ENCODE results near the gene CACNG7. TPM values are rescaled to one million over a fixed set of nuclear protein-coding genes. Genes with fewer than 3 reads are reported as not detected.
"Not testable (repeated sequence)": the region's sequence is repeated elsewhere in the genome, so short reads cannot be mapped to it uniquely, and the experiment has no call there.

Gene CACNG7
- total and polyA plus RNA-seq, 4 donors: not detected

- H3K36me3 ChIP-seq (ENCODE audit: control insufficient read depth in 4 of 4, insufficient read depth in 3 of 4, low read depth in 1 of 4, low read length in 3 of 4): peaks cover 2 to 9% (median 4%) of the 10 kb centered on the region in 4 donors
- peaks cover 3 to 21% (median 12%) of the 10 kb centered on the region in 4 donors for H3K4me1 ChIP-seq (ENCODE audit: control insufficient read depth in 4 of 4, insufficient read depth in 4 of 4, low read length in 3 of 4)
- no peaks in the 10 kb centered on the region for H3K27me3 ChIP-seq (ENCODE audit: control insufficient read depth in 4 of 4, insufficient read depth in 4 of 4, low read length in 3 of 4)
- no peaks in the 10 kb centered on the region for H3K9me3 ChIP-seq (ENCODE audit: control insufficient read depth in 4 of 4, low read length in 3 of 4)
- under 1% methylated on average over 75 of the region's 75 CpGs for WGBS
- peak; percentile 83 for DNase-seq (ENCODE audit: low spot score)
- peak overlapping the region in 1 of 2 donors; percentile 50 for H3K9ac ChIP-seq (ENCODE audit: low read depth in 1 of 2, low read length in 2 of 2)
- TF ChIP-seq JUND (IDR thresholded peaks at IDR 0.05): no peak
- peak; percentile 24 for TF ChIP-seq FOXA1 (IDR thresholded peaks at IDR 0.05)
- TF ChIP-seq, protein P1, sequence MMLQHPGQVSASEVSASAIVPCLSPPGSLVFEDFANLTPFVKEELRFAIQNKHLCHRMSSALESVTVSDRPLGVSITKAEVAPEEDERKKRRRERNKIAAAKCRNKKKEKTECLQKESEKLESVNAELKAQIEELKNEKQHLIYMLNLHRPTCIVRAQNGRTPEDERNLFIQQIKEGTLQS (IDR thresholded peaks at IDR 0.05): no peak
- peak; percentile 87 to 96 for TF ChIP-seq EGR1 (IDR thresholded peaks at IDR 0.05; ENCODE audit: low read depth in 2 of 2)
- no peak for TF ChIP-seq HNF4G (IDR thresholded peaks at IDR 0.05)
- TF ChIP-seq, protein P2, sequence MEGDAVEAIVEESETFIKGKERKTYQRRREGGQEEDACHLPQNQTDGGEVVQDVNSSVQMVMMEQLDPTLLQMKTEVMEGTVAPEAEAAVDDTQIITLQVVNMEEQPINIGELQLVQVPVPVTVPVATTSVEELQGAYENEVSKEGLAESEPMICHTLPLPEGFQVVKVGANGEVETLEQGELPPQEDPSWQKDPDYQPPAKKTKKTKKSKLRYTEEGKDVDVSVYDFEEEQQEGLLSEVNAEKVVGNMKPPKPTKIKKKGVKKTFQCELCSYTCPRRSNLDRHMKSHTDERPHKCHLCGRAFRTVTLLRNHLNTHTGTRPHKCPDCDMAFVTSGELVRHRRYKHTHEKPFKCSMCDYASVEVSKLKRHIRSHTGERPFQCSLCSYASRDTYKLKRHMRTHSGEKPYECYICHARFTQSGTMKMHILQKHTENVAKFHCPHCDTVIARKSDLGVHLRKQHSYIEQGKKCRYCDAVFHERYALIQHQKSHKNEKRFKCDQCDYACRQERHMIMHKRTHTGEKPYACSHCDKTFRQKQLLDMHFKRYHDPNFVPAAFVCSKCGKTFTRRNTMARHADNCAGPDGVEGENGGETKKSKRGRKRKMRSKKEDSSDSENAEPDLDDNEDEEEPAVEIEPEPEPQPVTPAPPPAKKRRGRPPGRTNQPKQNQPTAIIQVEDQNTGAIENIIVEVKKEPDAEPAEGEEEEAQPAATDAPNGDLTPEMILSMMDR (IDR thresholded peaks at IDR 0.05; ENCODE audit: low read depth, low read length, missing input control): peak; percentile 46
- TF ChIP-seq YY1 (IDR thresholded peaks at IDR 0.05): peak; percentile 19
- TF ChIP-seq NR2F2 (IDR thresholded peaks at IDR 0.05): peak; percentile 49
- TF ChIP-seq MAX (IDR thresholded peaks at IDR 0.05): peak; percentile 48
- TF ChIP-seq SP1 (IDR thresholded peaks at IDR 0.05): peak; percentile 73
- peak; percentile 78 to 80 for TF ChIP-seq RXRA (IDR thresholded peaks at IDR 0.05)
- TF ChIP-seq GABPA (IDR thresholded peaks at IDR 0.05 in 1 of 2, conservative IDR thresholded peaks at IDR 0.05 in 1 of 2): peak; percentile 34 to 64
- TF ChIP-seq HNF4A (conservative IDR thresholded peaks at IDR 0.05): peak; percentile 14 to 53
- H3K27ac ChIP-seq (ENCODE audit: low read depth in 1 of 2, low read length in 2 of 2): peak overlapping the region; percentile 72 to 80
- H3K4me3 ChIP-seq (ENCODE audit: low read depth in 1 of 3, low read length in 3 of 3): peak overlapping the region; percentile 44 to 71 (median 47)
Observed at GRCh38 chr19:53868892-53869804, 39.9 kb upstream of the CACNG7 start.

GRCh38 chr19:53869805-53870484 is 39.1 kb upstream of the CACNG7 start:
- not testable (repeated sequence) for H3K27me3 ChIP-seq (ENCODE audit: control insufficient read depth in 4 of 4, insufficient read depth in 4 of 4, low read length in 3 of 4); DNase-seq (ENCODE audit: low spot score); H3K9me3 ChIP-seq (ENCODE audit: control insufficient read depth in 4 of 4, low read length in 3 of 4); H3K9ac ChIP-seq (ENCODE audit: low read depth in 1 of 2, low read length in 2 of 2)
- peaks cover 3 to 15% (median 9%) of the 10 kb centered on the region in 4 donors for H3K36me3 ChIP-seq (ENCODE audit: control insufficient read depth in 4 of 4, insufficient read depth in 3 of 4, low read depth in 1 of 4, low read length in 3 of 4)
- H3K4me3 ChIP-seq (ENCODE audit: low read depth in 1 of 3, low read length in 3 of 3): peak overlapping the region; percentile 44 to 71 (median 45)
- 4% methylated on average over 24 of the region's 24 CpGs for WGBS
- H3K27ac ChIP-seq (ENCODE audit: low read depth in 1 of 2, low read length in 2 of 2): peak overlapping the region; percentile 72 to 80
- peaks cover 0 to 18% (median 8%) of the 10 kb centered on the region in 4 donors for H3K4me1 ChIP-seq (ENCODE audit: control insufficient read depth in 4 of 4, insufficient read depth in 4 of 4, low read length in 3 of 4)

DNA sequence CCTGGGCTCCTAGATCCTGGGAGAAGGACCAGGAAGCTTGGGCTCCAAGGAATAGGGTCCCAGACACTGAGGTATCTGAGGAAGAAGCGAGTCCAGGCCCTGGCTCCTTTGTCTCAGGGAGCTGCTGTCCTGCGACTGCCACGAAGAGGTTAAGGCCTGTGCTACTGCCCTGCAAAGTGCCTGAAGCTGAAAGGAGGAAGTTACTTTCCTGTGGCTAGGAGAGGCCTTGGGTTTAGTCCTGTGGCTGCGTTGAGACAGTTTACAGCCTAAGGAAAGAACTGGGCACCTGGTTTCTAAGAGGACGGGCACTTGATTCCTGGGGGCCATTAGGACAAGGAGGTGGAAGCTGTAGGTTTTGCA is 38.6 kb upstream of the CACNG7 start:
- Histone ChIP-seq H3K27me3 (ENCODE audit: control insufficient read depth in 4 of 4, insufficient read depth in 4 of 4, low read length in 3 of 4) (no peaks in the 10 kb centered on the region), H3K36me3 (ENCODE audit: control insufficient read depth in 4 of 4, insufficient read depth in 3 of 4, low read depth in 1 of 4, low read length in 3 of 4) (peaks cover 3 to 15% (median 9%) of the 10 kb centered on the region in 4 donors), H3K9me3 (ENCODE audit: control insufficient read depth in 4 of 4, low read length in 3 of 4) (no peaks in the 10 kb centered on the region), H3K4me1 (ENCODE audit: control insufficient read depth in 4 of 4, insufficient read depth in 4 of 4, low read length in 3 of 4) (peaks cover 0 to 18% (median 8%) of the 10 kb centered on the region in 4 donors), H3K27ac (ENCODE audit: low read depth in 1 of 2, low read length in 2 of 2) (peak overlapping the region; percentile 41 to 49), H3K9ac (ENCODE audit: low read depth in 1 of 2, low read length in 2 of 2) (no peak overlapping the region), H3K4me3 (ENCODE audit: low read depth in 1 of 3, low read length in 3 of 3) (no peak overlapping the region)
- WGBS: 67% methylated on average over 5 of the region's 5 CpGs
- TF ChIP-seq HNF4G (IDR thresholded peaks at IDR 0.05) (no peak), MAX (IDR thresholded peaks at IDR 0.05) (no peak), RAD21 (IDR thresholded peaks at IDR 0.05) (no peak), GABPA (IDR thresholded peaks at IDR 0.05 in 1 of 2, conservative IDR thresholded peaks at IDR 0.05 in 1 of 2) (no peak), FOXA1 (IDR thresholded peaks at IDR 0.05) (no peak), HNF4A (conservative IDR thresholded peaks at IDR 0.05) (no peak)
- TF ChIP-seq, protein P1 (IDR thresholded peaks at IDR 0.05): no peak
- TF ChIP-seq, protein P3, sequence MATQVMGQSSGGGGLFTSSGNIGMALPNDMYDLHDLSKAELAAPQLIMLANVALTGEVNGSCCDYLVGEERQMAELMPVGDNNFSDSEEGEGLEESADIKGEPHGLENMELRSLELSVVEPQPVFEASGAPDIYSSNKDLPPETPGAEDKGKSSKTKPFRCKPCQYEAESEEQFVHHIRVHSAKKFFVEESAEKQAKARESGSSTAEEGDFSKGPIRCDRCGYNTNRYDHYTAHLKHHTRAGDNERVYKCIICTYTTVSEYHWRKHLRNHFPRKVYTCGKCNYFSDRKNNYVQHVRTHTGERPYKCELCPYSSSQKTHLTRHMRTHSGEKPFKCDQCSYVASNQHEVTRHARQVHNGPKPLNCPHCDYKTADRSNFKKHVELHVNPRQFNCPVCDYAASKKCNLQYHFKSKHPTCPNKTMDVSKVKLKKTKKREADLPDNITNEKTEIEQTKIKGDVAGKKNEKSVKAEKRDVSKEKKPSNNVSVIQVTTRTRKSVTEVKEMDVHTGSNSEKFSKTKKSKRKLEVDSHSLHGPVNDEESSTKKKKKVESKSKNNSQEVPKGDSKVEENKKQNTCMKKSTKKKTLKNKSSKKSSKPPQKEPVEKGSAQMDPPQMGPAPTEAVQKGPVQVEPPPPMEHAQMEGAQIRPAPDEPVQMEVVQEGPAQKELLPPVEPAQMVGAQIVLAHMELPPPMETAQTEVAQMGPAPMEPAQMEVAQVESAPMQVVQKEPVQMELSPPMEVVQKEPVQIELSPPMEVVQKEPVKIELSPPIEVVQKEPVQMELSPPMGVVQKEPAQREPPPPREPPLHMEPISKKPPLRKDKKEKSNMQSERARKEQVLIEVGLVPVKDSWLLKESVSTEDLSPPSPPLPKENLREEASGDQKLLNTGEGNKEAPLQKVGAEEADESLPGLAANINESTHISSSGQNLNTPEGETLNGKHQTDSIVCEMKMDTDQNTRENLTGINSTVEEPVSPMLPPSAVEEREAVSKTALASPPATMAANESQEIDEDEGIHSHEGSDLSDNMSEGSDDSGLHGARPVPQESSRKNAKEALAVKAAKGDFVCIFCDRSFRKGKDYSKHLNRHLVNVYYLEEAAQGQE (IDR thresholded peaks at IDR 0.05): no peak
- DNase-seq (ENCODE audit: low spot score): no peak
